Measurements from ENCODE around the gene SNED1. TPM values are rescaled to one million over a fixed set of nuclear protein-coding genes. Genes with fewer than 3 reads are reported as not detected.
"Not testable (repeated sequence)": the region's sequence is repeated elsewhere in the genome, so short reads cannot be mapped to it uniquely, and the experiment has no call there.

Gene SNED1
- total RNA-seq, 1 donor from 2014 or later, result 4.7 TPM

DNA sequence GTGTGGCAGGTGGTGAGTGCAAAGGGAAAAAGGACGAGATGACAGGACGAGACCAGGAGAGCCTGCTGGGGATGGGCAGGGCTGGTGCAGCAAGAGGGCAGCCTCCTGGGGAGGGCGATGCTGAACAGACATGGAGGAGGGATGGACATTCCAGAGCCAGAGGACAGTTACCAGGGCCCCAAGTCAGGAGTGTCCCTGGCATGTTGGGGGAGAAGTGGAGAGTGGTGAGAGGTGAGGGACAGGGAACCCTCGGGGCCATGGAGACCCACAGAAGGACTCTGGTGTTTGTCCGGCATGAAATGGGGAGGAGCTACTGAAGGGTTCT lies 84.6 kb downstream of the SNED1 start:
- H3K36me3 ChIP-seq (ENCODE audit: control insufficient read depth in 3 of 3, insufficient read depth in 3 of 3, low read length in 3 of 3), result peaks cover 13 to 25% (median 23%) of the 10 kb centered on the region in 3 donors
- H3K27me3 ChIP-seq (ENCODE audit: control insufficient read depth in 3 of 3, insufficient read depth in 3 of 3, low read length in 3 of 3), result no peaks in the 10 kb centered on the region
- H3K4me3 ChIP-seq (ENCODE audit: low read length in 3 of 3), result no peak overlapping the region
- no peak overlapping the region for H3K9ac ChIP-seq (ENCODE audit: low read depth in 1 of 3, low read length in 3 of 3)
- H3K4me1 ChIP-seq (ENCODE audit: control insufficient read depth in 3 of 3, insufficient read depth in 3 of 3, low read length in 3 of 3), result peaks cover 2 to 4% (median 3%) of the 10 kb centered on the region in 3 donors
- H3K27ac ChIP-seq (ENCODE audit: low read depth, low read length), result no peak overlapping the region
- no peaks in the 10 kb centered on the region for H3K9me3 ChIP-seq (ENCODE audit: control insufficient read depth in 3 of 3, low read length in 3 of 3)

DNA sequence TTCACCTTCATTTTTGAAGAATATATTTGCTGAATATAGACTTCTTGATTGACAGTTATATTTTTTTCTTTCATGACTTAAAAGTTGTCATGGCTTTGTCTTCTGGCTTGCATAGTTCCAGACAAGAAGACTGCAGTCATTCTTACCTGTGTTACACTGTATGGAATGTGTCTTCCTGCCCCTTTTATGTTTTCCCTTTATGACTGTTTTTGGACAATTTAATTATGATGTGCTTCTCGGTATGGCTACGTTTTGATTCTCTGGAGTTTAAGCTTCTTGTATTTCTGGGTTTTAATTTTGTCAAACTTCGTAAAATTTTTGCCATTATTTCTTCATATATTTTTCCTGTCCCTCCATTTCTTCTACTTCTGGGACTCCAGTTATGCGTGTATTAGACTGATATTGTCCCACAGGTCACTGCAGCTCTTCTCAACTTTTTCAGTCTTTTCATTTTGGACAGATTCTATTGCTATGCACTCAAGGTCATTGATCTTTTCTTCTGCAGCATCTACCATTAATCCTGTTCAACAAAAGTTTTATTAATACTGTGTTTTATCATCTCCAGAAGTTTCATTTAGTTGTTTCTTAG lies 86.5 kb downstream of the SNED1 start:
- Histone ChIP-seq H3K9ac (ENCODE audit: low read depth in 1 of 3, low read length in 3 of 3) (no peak overlapping the region), H3K27ac (ENCODE audit: low read depth, low read length) (no peak overlapping the region), H3K4me3 (ENCODE audit: low read length in 3 of 3) (no peak overlapping the region), H3K27me3 (ENCODE audit: control insufficient read depth in 3 of 3, insufficient read depth in 3 of 3, low read length in 3 of 3) (no peaks in the 10 kb centered on the region), H3K36me3 (ENCODE audit: control insufficient read depth in 3 of 3, insufficient read depth in 3 of 3, low read length in 3 of 3) (peaks cover 30 to 42% (median 40%) of the 10 kb centered on the region in 3 donors), H3K4me1 (ENCODE audit: control insufficient read depth in 3 of 3, insufficient read depth in 3 of 3, low read length in 3 of 3) (peaks cover 2 to 4% (median 3%) of the 10 kb centered on the region in 3 donors), H3K9me3 (ENCODE audit: control insufficient read depth in 3 of 3, low read length in 3 of 3) (no peaks in the 10 kb centered on the region)

DNA sequence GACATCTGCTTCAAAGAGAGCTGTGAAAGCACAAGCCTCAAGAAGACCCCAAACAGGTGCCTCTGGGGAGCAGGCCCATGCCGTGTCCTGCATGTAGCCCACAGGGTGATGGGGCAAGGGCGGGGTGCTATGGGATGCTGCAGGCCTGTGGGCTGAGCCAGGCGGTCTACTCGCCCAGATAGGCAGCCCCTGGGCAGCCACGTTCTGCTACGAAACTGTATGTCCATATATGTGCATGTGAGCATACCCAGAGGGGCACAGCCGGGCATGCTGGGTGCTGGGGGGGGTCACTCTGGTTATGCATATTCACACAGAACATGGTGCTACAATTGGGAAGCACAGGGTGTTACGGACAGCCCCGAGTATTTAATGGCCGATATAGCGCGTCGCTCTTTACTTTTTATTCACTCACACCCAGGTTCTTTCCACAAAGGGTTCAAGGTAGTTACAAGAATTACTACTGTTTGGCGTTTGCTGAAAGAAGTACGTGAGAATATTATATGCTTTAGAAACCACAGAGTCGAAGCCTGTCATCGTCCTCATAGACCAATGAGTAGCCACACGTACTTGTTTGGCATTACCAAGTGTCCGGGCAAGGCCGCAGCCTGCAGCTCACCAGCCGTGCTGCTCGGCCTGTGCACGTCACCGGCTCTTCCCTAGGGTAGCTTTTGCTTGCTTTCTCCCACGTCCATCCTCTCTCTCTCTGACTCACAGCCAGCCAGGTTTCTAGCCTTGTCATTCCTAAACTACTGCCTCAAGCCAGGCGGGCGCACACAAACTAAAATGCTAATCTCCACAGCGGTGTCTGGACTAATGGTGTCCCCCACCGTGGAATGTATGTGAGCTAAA lies 89.2 kb downstream of the SNED1 start:
- Histone ChIP-seq H3K4me3 (ENCODE audit: low read length in 3 of 3) (no peak overlapping the region), H3K4me1 (ENCODE audit: control insufficient read depth in 3 of 3, insufficient read depth in 3 of 3, low read length in 3 of 3) (peaks cover 1 to 9% (median 3%) of the 10 kb centered on the region in 3 donors), H3K9ac (ENCODE audit: low read depth in 1 of 3, low read length in 3 of 3) (no peak overlapping the region), H3K36me3 (ENCODE audit: control insufficient read depth in 3 of 3, insufficient read depth in 3 of 3, low read length in 3 of 3) (peaks cover 48 to 66% (median 59%) of the 10 kb centered on the region in 3 donors), H3K9me3 (ENCODE audit: control insufficient read depth in 3 of 3, low read length in 3 of 3) (no peaks in the 10 kb centered on the region), H3K27me3 (ENCODE audit: control insufficient read depth in 3 of 3, insufficient read depth in 3 of 3, low read length in 3 of 3) (no peaks in the 10 kb centered on the region), H3K27ac (ENCODE audit: low read depth, low read length) (no peak overlapping the region)

DNA sequence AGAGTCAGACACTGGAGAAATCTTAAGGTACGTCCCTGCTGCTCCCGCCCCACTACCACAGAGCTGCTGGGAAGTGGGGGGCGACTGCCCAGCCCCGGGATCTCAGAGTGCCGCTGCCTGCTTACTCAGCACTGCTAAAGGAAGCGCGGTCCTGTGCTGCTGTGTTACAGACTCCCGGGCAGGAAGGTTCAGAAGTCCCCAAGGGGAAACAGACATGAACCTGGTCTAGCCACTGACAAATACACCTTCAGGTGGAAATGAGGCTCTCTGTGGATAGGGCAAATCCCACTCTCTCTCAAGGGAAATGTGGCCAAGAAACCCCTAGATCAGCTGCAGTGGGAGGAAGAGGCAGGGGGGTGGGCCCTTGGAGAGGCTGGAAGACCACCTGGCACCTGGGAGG lies 90.0 kb downstream of the SNED1 start:
- no peaks in the 10 kb centered on the region for H3K9me3 ChIP-seq (ENCODE audit: control insufficient read depth in 3 of 3, low read length in 3 of 3)
- no peak overlapping the region for H3K27ac ChIP-seq (ENCODE audit: low read depth, low read length)
- no peak overlapping the region for H3K4me3 ChIP-seq (ENCODE audit: low read length in 3 of 3)
- peaks cover 3 to 10% (median 4%) of the 10 kb centered on the region in 3 donors for H3K4me1 ChIP-seq (ENCODE audit: control insufficient read depth in 3 of 3, insufficient read depth in 3 of 3, low read length in 3 of 3)
- peaks cover 54 to 72% (median 65%) of the 10 kb centered on the region in 3 donors for H3K36me3 ChIP-seq (ENCODE audit: control insufficient read depth in 3 of 3, insufficient read depth in 3 of 3, low read length in 3 of 3)
- H3K27me3 ChIP-seq (ENCODE audit: control insufficient read depth in 3 of 3, insufficient read depth in 3 of 3, low read length in 3 of 3), result no peaks in the 10 kb centered on the region
- H3K9ac ChIP-seq (ENCODE audit: low read depth in 1 of 3, low read length in 3 of 3), result no peak overlapping the region

DNA sequence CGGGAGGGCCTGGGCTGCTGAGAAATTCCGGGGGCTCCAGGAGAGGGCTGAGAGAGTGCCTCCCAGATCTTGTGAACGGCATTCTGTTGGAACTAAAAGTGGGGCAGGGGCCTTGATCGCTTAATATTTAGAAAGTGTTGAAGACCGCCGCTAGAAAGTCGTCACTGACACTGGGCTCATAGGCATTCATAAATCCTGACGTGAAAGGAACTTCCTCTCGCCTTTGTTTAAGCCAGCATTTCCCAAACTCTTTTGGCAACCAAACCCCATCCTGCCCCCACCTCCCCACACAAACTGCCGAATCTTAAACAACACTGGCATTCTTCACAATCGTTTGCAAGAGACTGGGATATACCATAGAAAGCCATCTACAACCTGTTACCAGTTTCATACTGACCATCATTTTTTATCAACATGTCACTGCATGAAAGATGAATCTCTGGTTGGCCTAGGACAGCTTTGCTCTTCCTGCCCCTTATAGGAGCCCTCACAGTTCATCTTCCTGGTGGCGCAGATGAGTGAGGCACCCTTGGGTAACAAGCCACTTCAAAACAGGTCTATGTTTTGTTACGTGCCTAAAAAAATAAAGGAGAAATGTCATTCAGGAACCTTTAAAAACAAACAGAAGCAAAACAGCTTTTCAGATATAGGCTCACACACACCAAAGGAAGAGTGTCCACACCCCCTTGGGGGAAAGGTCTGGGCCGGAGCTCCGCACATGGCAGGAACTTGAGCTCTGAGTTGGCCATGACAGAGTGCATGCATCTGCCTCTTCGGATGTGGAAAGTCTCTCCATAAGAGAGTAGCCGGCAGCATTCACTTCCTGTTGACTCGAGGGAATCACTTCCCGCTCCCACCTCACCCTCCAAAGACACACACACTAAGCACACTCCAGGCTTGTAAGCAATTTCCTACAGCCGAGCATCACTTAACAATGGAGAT lies 90.6 kb downstream of the SNED1 start:
- Histone ChIP-seq H3K4me1 (ENCODE audit: control insufficient read depth in 3 of 3, insufficient read depth in 3 of 3, low read length in 3 of 3) (peaks cover 3 to 10% (median 4%) of the 10 kb centered on the region in 3 donors), H3K27me3 (ENCODE audit: control insufficient read depth in 3 of 3, insufficient read depth in 3 of 3, low read length in 3 of 3) (no peaks in the 10 kb centered on the region), H3K9me3 (ENCODE audit: control insufficient read depth in 3 of 3, low read length in 3 of 3) (no peaks in the 10 kb centered on the region), H3K36me3 (ENCODE audit: control insufficient read depth in 3 of 3, insufficient read depth in 3 of 3, low read length in 3 of 3) (peaks cover 57 to 78% (median 72%) of the 10 kb centered on the region in 3 donors), H3K4me3 (ENCODE audit: low read length in 3 of 3) (no peak overlapping the region), H3K9ac (ENCODE audit: low read depth in 1 of 3, low read length in 3 of 3) (no peak overlapping the region), H3K27ac (ENCODE audit: low read depth, low read length) (no peak overlapping the region)

DNA sequence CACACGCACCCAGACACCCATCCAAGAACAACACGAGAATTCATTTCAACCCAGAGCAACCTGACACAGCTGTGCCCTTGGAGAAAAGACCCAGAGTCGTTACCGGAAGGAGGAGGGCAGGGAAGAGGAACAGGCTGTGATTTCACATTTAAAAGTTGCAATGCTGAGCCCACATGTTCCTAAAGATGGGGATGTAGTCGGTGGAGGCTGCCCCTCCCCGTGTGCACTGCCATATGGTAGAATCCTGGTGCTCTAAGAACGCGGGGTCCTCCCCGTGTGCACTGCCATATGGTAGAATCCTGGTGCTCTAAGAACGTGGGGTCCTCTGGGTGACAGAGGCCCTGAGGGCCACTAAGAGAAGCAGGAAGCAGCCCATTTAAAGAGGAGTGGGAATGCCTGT lies 92.8 kb downstream of the SNED1 start:
- peaks cover 72 to 88% (median 87%) of the 10 kb centered on the region in 3 donors for H3K36me3 ChIP-seq (ENCODE audit: control insufficient read depth in 3 of 3, insufficient read depth in 3 of 3, low read length in 3 of 3)

DNA sequence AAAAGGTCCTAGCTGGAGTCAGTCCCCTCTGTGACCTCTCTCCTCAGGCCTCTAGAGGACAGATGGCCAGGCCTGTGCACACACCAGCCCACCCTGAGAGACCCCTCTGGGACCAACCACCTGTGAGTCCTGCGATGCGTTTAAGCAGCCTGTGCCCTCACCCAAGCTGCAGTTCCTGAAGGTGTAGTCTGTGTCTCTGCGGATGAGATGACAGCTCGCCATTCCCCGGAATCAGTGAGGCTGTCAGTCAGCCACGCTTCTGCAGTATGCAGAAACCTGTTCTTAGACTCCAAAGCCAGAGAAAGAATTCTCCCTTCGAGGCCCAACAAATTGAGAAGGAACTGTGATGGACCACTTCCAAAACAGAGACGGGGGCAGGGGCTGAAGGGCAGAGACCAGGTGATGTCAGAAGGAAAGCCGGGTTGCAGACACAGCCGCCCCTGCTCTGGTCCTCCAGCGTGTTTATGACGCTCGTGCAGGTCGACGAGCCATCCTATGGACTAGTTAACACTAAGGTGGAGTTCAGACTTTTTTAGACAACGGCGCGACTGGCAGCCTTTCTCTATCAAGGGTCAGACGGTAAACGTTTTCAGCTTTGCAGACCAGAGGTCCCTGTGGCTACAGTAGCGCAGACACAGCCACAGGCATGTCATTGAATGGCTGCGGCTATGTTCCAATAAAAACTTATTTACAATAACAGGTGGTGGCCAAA lies 93.5 kb downstream of the SNED1 start:
- Histone ChIP-seq H3K27me3 (ENCODE audit: control insufficient read depth in 3 of 3, insufficient read depth in 3 of 3, low read length in 3 of 3) (no peaks in the 10 kb centered on the region), H3K9ac (ENCODE audit: low read depth in 1 of 3, low read length in 3 of 3) (no peak overlapping the region), H3K9me3 (ENCODE audit: control insufficient read depth in 3 of 3, low read length in 3 of 3) (no peaks in the 10 kb centered on the region), H3K27ac (ENCODE audit: low read depth, low read length) (no peak overlapping the region), H3K4me1 (ENCODE audit: control insufficient read depth in 3 of 3, insufficient read depth in 3 of 3, low read length in 3 of 3) (peaks cover 3 to 10% (median 4%) of the 10 kb centered on the region in 3 donors), H3K4me3 (ENCODE audit: low read length in 3 of 3) (no peak overlapping the region), H3K36me3 (ENCODE audit: control insufficient read depth in 3 of 3, insufficient read depth in 3 of 3, low read length in 3 of 3) (peaks cover 75 to 86% (median 83%) of the 10 kb centered on the region in 3 donors)

More for the DNA sequence above, 92.8 kb downstream of the SNED1 start:
- Histone ChIP-seq H3K27me3 (ENCODE audit: control insufficient read depth in 3 of 3, insufficient read depth in 3 of 3, low read length in 3 of 3) (no peaks in the 10 kb centered on the region), H3K4me1 (ENCODE audit: control insufficient read depth in 3 of 3, insufficient read depth in 3 of 3, low read length in 3 of 3) (peaks cover 3 to 10% (median 4%) of the 10 kb centered on the region in 3 donors), H3K9me3 (ENCODE audit: control insufficient read depth in 3 of 3, low read length in 3 of 3) (no peaks in the 10 kb centered on the region), H3K4me3 (ENCODE audit: low read length in 3 of 3) (no peak overlapping the region), H3K27ac (ENCODE audit: low read depth, low read length) (no peak overlapping the region), H3K9ac (ENCODE audit: low read depth in 1 of 3, low read length in 3 of 3) (no peak overlapping the region)

DNA sequence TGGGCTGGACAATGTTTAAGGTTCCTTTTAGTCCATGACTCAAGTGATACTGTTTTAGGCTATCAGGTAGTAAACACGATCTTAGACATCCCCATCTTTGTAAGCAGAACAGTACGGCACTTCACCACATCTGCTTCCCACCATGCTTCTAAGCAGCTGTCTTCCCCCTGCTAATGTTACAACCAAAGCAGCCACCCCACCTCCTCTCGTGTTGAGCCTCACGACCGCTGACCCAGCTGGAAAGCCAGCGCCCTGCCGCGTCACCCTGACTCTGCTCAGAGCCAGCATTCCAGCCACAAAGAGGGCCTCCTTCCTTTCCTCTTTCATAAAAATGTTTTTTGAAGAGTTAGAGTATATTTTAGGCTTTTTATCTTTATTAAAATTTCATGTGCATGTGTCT lies 94.3 kb downstream of the SNED1 start:
- Histone ChIP-seq H3K4me1 (ENCODE audit: control insufficient read depth in 3 of 3, insufficient read depth in 3 of 3, low read length in 3 of 3) (peaks cover 3 to 10% (median 4%) of the 10 kb centered on the region in 3 donors), H3K27me3 (ENCODE audit: control insufficient read depth in 3 of 3, insufficient read depth in 3 of 3, low read length in 3 of 3) (no peaks in the 10 kb centered on the region), H3K27ac (ENCODE audit: low read depth, low read length) (peak overlapping the region; percentile 45), H3K36me3 (ENCODE audit: control insufficient read depth in 3 of 3, insufficient read depth in 3 of 3, low read length in 3 of 3) (peaks cover 71 to 85% (median 79%) of the 10 kb centered on the region in 3 donors), H3K9ac (ENCODE audit: low read depth in 1 of 3, low read length in 3 of 3) (peak overlapping the region in 1 of 3 donors; percentile 25), H3K4me3 (ENCODE audit: low read length in 3 of 3) (no peak overlapping the region), H3K9me3 (ENCODE audit: control insufficient read depth in 3 of 3, low read length in 3 of 3) (no peaks in the 10 kb centered on the region)

DNA sequence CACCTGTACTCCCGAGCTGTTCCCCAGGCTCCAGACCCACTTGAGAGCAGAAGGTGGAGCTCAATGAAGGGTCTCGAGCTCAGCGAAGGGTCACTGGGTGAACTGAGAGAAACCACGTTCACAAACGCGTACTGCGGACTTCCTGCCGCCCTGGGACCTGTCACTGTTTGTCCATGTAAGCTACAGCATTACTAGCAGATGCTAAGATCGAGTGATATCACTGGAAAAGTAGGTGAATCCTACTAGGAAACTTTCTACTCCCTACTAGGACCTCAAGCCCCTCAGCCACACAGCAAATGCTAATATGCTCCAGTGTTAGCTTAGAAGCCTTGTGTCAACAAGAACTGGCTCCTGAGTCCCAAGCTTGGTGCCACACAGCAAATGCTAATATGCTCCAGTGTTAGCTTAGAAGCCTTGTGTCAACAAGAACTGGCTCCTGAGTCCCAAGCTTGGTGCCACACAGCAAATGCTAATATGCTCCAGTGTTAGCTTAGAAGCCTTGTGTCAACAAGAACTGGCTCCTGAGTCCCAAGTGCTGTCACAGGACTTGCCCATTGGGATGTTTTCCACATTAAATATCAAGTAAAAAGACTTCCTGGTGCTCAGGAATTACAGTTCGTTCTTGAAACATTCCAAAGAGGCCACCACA lies 94.8 kb downstream of the SNED1 start:
- not testable (repeated sequence) for H3K27me3 ChIP-seq (ENCODE audit: control insufficient read depth in 3 of 3, insufficient read depth in 3 of 3, low read length in 3 of 3); H3K9ac ChIP-seq (ENCODE audit: low read depth in 1 of 3, low read length in 3 of 3); H3K4me3 ChIP-seq (ENCODE audit: low read length in 3 of 3); H3K9me3 ChIP-seq (ENCODE audit: control insufficient read depth in 3 of 3, low read length in 3 of 3)
- Histone ChIP-seq H3K27ac (ENCODE audit: low read depth, low read length) (peak overlapping the region; percentile 45), H3K36me3 (ENCODE audit: control insufficient read depth in 3 of 3, insufficient read depth in 3 of 3, low read length in 3 of 3) (peaks cover 67 to 79% (median 73%) of the 10 kb centered on the region in 3 donors), H3K4me1 (ENCODE audit: control insufficient read depth in 3 of 3, insufficient read depth in 3 of 3, low read length in 3 of 3) (peaks cover 3 to 11% (median 4%) of the 10 kb centered on the region in 3 donors)
